Effector memory CD4-positive, alpha-beta T cell (primary cell): Measurements from ENCODE around the gene PPP1R8.
"Not testable (repeated sequence)": the region's sequence is repeated elsewhere in the genome, so short reads cannot be mapped to it uniquely, and the experiment has no call there.

ENCODE experiments used
- DNase-seq, 3 donors: peaks; one replicate each; pipeline ENCODE4 v3.0.0-alpha.2; 2020
- H3K27ac ChIP-seq: 2 replicates; pipeline ENCODE4 v1.7.0; 2013; ENCODE audit warnings: mild to moderate bottlenecking, low read length, moderate library complexity; ENCODE audit not compliant: insufficient read depth, poor library complexity, severe bottlenecking
- H3K27me3 ChIP-seq: replicated peaks from 2 replicates; pipeline ENCODE4 v1.7.0; 2013; ENCODE audit warnings: mild to moderate bottlenecking, low read length; ENCODE audit not compliant: insufficient read depth, control insufficient read depth, poor library complexity, severe bottlenecking
- H3K36me3 ChIP-seq: 2 replicates; pipeline ENCODE4 v1.7.0; 2013; ENCODE audit warnings: mild to moderate bottlenecking, low read length, moderate library complexity; ENCODE audit not compliant: control insufficient read depth, insufficient read depth
- H3K4me1 ChIP-seq: 2 replicates; pipeline ENCODE4 v1.7.0; 2013; ENCODE audit warnings: low read length, mild to moderate bottlenecking; ENCODE audit not compliant: control insufficient read depth, insufficient read depth, poor library complexity, severe bottlenecking
- H3K4me3 ChIP-seq: 2 replicates; pipeline ENCODE4 v1.7.0; 2013; ENCODE audit warnings: low read length, low read depth, mild to moderate bottlenecking; ENCODE audit not compliant: insufficient read depth, poor library complexity, severe bottlenecking
- H3K9me3 ChIP-seq: 2 replicates; pipeline ENCODE4 v1.7.0; 2013; ENCODE audit warnings: mild to moderate bottlenecking, low read length, moderate library complexity; ENCODE audit not compliant: control insufficient read depth

Gene PPP1R8

GRCh38 chr1:27868932-27869718 is 38.5 kb downstream of the PPP1R8 start:
- H3K27ac ChIP-seq = peak overlapping the region; percentile 61
- H3K4me3 ChIP-seq = peak overlapping the region; percentile 42
- no peaks in the 10 kb centered on the region for H3K9me3 ChIP-seq
- H3K27me3 ChIP-seq = no peaks in the 10 kb centered on the region
- peaks cover 32% of the 10 kb centered on the region for H3K4me1 ChIP-seq
- DNase-seq = peak; percentile 45 to 56 (median 50)
- no peaks in the 10 kb centered on the region for H3K36me3 ChIP-seq

DNA sequence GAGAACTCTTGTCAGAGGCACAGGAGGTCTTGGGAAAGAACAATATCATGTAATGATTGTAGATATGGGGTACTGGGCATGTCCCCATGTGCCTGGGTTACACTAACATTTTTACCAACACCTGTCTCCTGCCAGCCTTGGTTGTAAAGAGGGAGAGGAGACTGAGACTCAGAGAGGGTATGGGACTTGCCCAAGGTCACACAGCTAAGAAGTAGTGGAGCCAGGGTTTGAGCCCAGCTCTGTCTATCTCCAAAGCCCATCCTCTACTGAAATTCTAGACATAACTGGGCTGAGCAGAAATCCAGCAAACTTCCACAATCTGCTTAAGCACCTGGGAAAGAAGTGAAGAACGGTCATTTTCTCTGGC is 39.1 kb downstream of the PPP1R8 start:
- Histone ChIP-seq H3K27ac (peak overlapping the region; percentile 61), H3K9me3 (no peaks in the 10 kb centered on the region), H3K4me3 (peak overlapping the region; percentile 42), H3K27me3 (no peaks in the 10 kb centered on the region), H3K4me1 (peaks cover 26% of the 10 kb centered on the region), H3K36me3 (no peaks in the 10 kb centered on the region)
- DNase-seq = no peak

GRCh38 chr1:27871076-27871475 is 40.5 kb downstream of the PPP1R8 start:
- not testable (repeated sequence) for H3K27me3 ChIP-seq, H3K36me3 ChIP-seq, H3K9me3 ChIP-seq, H3K27ac ChIP-seq, H3K4me3 ChIP-seq, DNase-seq
- H3K4me1 ChIP-seq = peaks cover 26% of the 10 kb centered on the region

- Histone ChIP-seq H3K4me1 (peaks cover 34% of the 10 kb centered on the region), H3K4me3 (peak within 1 kb of the TSS; percentile 76), H3K27ac (peak within 1 kb of the TSS; percentile 55), H3K9me3 (no peaks in the 10 kb centered on the region), H3K27me3 (no peaks in the 10 kb centered on the region), H3K36me3 (peaks cover 12% of the 10 kb centered on the region)
- peak; percentile 65 to 70 (median 67) for DNase-seq
Measured at GRCh38 chr1:27872059-27872801, 41.6 kb downstream of the PPP1R8 start, which contains the start of gene THEMIS2. Gene THEMIS2 (plus strand): TSS chr1:27872544. CDS start chr1:27872572, 28 bp downstream.

DNA sequence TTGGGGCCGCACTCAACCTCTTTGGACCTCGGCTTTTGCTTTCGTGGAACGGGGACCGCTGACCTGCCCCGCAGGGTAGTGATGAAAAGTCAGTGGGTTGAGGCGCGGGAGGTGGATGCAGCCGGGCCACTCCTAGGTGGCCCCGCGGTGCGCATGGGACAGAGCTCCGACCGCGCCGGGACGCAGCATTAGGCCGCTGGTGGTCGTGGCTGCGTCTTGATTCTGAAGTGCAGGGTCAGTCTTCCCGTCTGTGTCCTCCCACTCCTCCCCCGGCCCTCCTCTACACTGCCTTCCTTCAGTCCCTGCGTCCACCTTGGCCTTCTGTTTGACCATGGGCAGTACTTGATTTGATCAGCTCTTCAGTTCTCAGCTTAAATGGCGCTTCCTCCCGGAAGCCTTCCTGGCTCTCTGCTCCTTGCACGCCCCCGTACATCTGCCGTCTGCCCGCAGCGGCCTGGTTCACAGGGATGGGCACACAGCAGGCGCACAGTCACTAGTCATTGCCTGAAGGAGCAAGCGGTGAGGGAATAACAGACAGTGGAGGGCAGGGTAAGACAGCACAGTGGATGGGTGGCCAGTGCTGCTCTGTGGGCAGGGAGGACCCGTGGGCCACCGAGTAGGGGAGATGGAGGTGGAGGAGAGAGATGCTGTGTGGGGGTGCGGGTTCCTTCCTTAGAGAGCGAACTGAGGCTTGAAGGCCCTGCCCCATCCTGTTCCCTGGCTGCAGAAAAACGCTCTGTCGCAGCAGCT is 42.4 kb downstream of the PPP1R8 start:
- Histone ChIP-seq H3K9me3 (no peaks in the 10 kb centered on the region), H3K36me3 (peaks cover 13% of the 10 kb centered on the region), H3K4me1 (peaks cover 34% of the 10 kb centered on the region), H3K27me3 (no peaks in the 10 kb centered on the region), H3K27ac (peak overlapping the region; percentile 55), H3K4me3 (peak overlapping the region; percentile 76)
- no peak for DNase-seq

DNA sequence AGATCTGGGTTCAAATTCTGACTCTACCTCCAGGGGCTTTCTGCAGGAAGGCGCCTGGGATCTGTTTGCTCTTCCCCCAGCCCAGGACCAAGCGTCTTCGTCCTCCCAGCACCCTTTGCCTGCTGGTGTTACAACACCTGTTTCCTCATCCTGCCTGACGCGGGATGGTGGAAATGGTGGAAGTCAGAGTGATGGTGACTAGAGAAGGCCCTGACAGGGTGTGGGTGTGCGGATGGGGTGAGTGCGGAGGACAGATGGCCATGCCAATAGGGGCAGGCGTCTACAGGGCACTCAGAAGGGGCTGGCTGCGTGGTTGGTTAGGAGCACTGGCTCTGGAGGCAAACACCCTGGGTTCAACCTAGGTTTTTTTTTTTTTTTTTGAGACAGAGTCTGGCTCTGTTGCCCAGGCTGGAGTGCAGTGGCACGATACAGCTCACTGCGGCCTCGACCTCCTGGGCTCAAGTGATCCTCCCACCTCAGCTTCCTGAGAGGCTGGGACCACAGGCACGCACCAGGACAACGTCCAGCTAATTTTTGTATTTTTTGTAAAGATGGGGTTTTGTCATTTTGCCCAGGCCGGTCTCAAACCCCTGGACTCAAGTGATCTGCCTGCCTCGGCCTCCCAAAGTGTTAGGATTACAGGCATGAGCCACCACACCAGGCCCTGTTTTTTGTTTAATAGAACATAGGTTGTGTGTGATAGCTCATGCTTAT is 43.2 kb downstream of the PPP1R8 start:
- DNase-seq = no peak
- Histone ChIP-seq H3K36me3 (peaks cover 13% of the 10 kb centered on the region), H3K27ac (peak overlapping the region; percentile 55), H3K4me1 (peaks cover 26% of the 10 kb centered on the region), H3K4me3 (peak overlapping the region; percentile 76), H3K27me3 (no peaks in the 10 kb centered on the region), H3K9me3 (no peaks in the 10 kb centered on the region)

GRCh38 chr1:27876341-27877114 is 45.9 kb downstream of the PPP1R8 start:
- H3K27me3 ChIP-seq = no peaks in the 10 kb centered on the region
- H3K4me1 ChIP-seq = peaks cover 15% of the 10 kb centered on the region
- no peak for DNase-seq
- H3K4me3 ChIP-seq = no peak overlapping the region
- H3K27ac ChIP-seq = no peak overlapping the region
- H3K9me3 ChIP-seq = no peaks in the 10 kb centered on the region
- H3K36me3 ChIP-seq = peaks cover 34% of the 10 kb centered on the region

DNA sequence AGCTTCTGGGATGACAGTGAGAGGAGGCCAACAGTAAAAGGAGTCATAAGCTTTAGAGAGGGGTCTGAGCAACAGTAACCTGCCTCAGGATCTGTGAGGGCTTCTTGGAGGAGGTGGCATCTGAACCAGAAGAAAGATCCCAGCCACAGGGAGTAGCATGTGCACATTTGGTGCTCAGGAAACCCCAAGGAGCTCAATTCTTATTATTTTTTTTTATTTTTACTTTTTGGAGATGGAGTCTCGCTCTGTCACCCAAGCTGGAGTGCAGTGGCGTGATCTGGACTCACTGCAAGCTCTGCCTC is 46.5 kb downstream of the PPP1R8 start:
- Histone ChIP-seq H3K9me3 (no peaks in the 10 kb centered on the region), H3K4me3 (no peak overlapping the region), H3K27me3 (no peaks in the 10 kb centered on the region), H3K27ac (no peak overlapping the region), H3K4me1 (peaks cover 15% of the 10 kb centered on the region), H3K36me3 (peaks cover 39% of the 10 kb centered on the region)
- no peak for DNase-seq

DNA sequence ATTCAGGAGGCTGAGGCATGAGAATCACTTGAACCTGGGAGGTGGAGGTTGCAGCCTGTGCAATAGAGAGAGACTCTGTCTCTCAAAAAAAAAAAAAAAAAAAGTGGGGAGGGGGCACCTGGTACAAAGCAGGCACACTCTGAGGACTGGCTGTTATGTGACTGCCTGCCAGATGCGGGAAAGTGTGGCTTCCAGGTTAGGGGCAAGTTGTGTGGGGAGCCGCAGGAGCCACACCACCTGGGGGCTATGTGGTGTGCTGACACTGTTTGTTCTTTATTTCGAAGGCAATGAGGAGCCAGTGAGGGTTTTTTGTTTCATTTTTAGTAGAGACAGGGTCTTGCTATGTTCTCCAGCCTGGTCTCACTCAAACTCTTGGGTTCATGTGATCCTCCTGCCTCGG is 47.5 kb downstream of the PPP1R8 start:
- Histone ChIP-seq H3K36me3 (peaks cover 47% of the 10 kb centered on the region), H3K9me3 (no peaks in the 10 kb centered on the region), H3K4me3 (no peak overlapping the region), H3K27ac (no peak overlapping the region), H3K27me3 (no peaks in the 10 kb centered on the region), H3K4me1 (peaks cover 15% of the 10 kb centered on the region)
- DNase-seq = no peak
